HepG2 (cell line): ENCODE measurements around the gene TSPAN9.

Experiments used
- FOSL2 ChIP-seq: sonication (generic); formaldehyde crosslinking; IDR thresholded peaks from 2 replicates; pipeline ENCODE4 v1.4.0; 2020; ENCODE audit warnings: missing genetic modification reagents
- PHF8 ChIP-seq: sonication (generic); formaldehyde crosslinking; IDR thresholded peaks from 2 replicates; pipeline ENCODE4 v1.5.0; 2020; ENCODE audit warnings: missing genetic modification reagents
- POLR2A ChIP-seq, 2 experiments: IDR thresholded peaks; 2 replicates each; pipeline ENCODE4 v1.6.1; 2011; ENCODE audit warnings: low read depth in 2 of 2, low read length in 2 of 2, mild to moderate bottlenecking in 1 of 2, moderate library complexity in 1 of 2; ENCODE audit not compliant: insufficient read depth in 1 of 2
- SMAD3 ChIP-seq: sonication (generic); formaldehyde crosslinking; IDR thresholded peaks from 2 replicates; pipeline ENCODE4 v1.4.0; 2020; ENCODE audit warnings: missing genetic modification reagents
- ZNF263 ChIP-seq: sonication (generic); formaldehyde crosslinking; IDR thresholded peaks from 2 replicates; pipeline ENCODE4 v1.4.0; 2020; ENCODE audit warnings: missing genetic modification reagents
- ZNF772 ChIP-seq: sonication (generic); formaldehyde crosslinking; IDR thresholded peaks from 2 replicates; pipeline ENCODE4 v1.5.0; 2020; ENCODE audit warnings: mild to moderate bottlenecking, missing genetic modification reagents
- TF ChIP-seq, protein P1 (sequence below), 2 experiments: IDR thresholded peaks; 2 replicates each; pipeline ENCODE4 v1.6.1; 2011 to 2012; ENCODE audit warnings: low read length in 2 of 2, borderline replicate concordance in 1 of 2, low read depth in 1 of 2, mild to moderate bottlenecking in 1 of 2, moderate library complexity in 1 of 2
- TF ChIP-seq, protein P2 (sequence below), 2 experiments: sonication (generic) in 1 of 2; formaldehyde crosslinking in 1 of 2; IDR thresholded peaks; 2 replicates each; pipeline versions ENCODE4 v1.5.1 to v1.6.1; 2011 to 2020; ENCODE audit warnings: borderline replicate concordance in 1 of 2, low read depth in 1 of 2, low read length in 1 of 2, mild to moderate bottlenecking in 1 of 2, missing genetic modification reagents in 1 of 2, moderate library complexity in 1 of 2

DNA sequence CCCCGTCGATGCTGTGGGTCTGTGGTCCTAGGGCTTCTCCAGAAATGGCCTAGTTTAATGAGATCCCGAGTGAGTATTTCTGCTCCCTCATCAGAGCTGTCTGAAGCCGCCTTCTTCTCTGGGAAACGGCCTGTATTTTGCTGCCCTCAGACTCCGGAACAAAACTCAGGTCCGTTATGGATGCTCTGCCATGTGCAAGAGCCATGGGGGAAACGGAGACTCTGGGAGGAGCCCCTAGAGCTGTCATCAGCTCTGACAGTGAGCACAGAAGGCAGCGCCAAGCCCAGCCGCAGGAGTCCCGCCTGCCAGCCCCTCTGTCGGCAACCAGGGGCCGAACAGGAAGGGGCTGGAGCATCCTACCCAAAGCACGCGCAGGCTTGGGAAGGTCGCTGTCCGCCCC lies 221.4 kb downstream of the TSPAN9 start:
- TF ChIP-seq ZNF263 (CRISPR knock-in tag) = no peak
- no peak for TF ChIP-seq SMAD3 (CRISPR knock-in tag)
- TF ChIP-seq POLR2A (IDR thresholded peaks at IDR 0.05; ENCODE audit: insufficient read depth in 1 of 2, low read depth in 2 of 2, low read length in 2 of 2) = no peak
- TF ChIP-seq FOSL2 = no peak
- TF ChIP-seq, protein P1, sequence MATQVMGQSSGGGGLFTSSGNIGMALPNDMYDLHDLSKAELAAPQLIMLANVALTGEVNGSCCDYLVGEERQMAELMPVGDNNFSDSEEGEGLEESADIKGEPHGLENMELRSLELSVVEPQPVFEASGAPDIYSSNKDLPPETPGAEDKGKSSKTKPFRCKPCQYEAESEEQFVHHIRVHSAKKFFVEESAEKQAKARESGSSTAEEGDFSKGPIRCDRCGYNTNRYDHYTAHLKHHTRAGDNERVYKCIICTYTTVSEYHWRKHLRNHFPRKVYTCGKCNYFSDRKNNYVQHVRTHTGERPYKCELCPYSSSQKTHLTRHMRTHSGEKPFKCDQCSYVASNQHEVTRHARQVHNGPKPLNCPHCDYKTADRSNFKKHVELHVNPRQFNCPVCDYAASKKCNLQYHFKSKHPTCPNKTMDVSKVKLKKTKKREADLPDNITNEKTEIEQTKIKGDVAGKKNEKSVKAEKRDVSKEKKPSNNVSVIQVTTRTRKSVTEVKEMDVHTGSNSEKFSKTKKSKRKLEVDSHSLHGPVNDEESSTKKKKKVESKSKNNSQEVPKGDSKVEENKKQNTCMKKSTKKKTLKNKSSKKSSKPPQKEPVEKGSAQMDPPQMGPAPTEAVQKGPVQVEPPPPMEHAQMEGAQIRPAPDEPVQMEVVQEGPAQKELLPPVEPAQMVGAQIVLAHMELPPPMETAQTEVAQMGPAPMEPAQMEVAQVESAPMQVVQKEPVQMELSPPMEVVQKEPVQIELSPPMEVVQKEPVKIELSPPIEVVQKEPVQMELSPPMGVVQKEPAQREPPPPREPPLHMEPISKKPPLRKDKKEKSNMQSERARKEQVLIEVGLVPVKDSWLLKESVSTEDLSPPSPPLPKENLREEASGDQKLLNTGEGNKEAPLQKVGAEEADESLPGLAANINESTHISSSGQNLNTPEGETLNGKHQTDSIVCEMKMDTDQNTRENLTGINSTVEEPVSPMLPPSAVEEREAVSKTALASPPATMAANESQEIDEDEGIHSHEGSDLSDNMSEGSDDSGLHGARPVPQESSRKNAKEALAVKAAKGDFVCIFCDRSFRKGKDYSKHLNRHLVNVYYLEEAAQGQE (IDR thresholded peaks at IDR 0.05; ENCODE audit: borderline replicate concordance in 1 of 2, low read depth in 1 of 2, low read length in 2 of 2) = no peak
- TF ChIP-seq PHF8 (CRISPR knock-in tag) = no peak
- TF ChIP-seq ZNF772 (CRISPR knock-in tag) = no peak
- TF ChIP-seq, protein P2, sequence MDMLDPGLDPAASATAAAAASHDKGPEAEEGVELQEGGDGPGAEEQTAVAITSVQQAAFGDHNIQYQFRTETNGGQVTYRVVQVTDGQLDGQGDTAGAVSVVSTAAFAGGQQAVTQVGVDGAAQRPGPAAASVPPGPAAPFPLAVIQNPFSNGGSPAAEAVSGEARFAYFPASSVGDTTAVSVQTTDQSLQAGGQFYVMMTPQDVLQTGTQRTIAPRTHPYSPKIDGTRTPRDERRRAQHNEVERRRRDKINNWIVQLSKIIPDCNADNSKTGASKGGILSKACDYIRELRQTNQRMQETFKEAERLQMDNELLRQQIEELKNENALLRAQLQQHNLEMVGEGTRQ (IDR thresholded peaks at IDR 0.05; ENCODE audit: low read depth, low read length) = no peak
- TF ChIP-seq, protein P2 (CRISPR knock-in tag; IDR thresholded peaks at IDR 0.05; ENCODE audit: borderline replicate concordance) = no peak
